Right lobe of liver (tissue), 4 donors: Measurements from ENCODE around the gene BBX.

Experiments used
- CTCF ChIP-seq, 4 donors: fragments of 200-600 bp in 3 of 4; fragments of 450-650 bp in 1 of 4; IDR thresholded peaks; one replicate each; pipeline versions ENCODE4 v1.5.1 to v1.8.0; 2016 to 2022; ENCODE audit warnings: antibody characterized with exemption in 4 of 4, mild to moderate bottlenecking in 2 of 4
- POLR2A ChIP-seq: fragments of 450-650 bp; IDR thresholded peaks from one replicate; pipeline ENCODE4 v1.6.1; 2017; ENCODE audit warnings: antibody characterized with exemption, mild to moderate bottlenecking
- donor health status: DM: no; HTN: no; CAD: no.
- donor health status: DM: no; HTN: no; CAD: no.
- donor health status: DM: no; HTN: yes; CAD: no.

DNA sequence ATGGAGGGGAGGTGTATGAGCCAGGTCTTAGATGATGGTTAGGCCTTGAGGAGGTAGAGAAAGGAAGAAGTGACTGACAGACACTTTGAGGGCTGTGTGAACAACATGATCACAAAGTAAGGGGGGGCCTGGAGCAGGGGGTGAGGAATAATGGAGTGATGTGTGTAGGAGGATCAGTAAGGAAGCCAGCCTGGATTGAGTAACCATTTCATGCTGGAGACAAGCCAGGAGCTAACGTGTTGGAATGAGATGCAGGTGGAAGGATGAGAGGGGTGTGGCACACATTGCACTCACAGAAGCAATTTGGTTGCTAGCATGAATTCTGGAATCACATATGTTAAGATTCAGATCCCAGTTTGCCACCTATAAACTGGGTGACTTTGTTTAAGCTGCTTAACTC lies 65.5 kb downstream of the BBX start:
- TF ChIP-seq CTCF (IDR thresholded peaks at IDR 0.05) (no peak), POLR2A (no peak)
